T-helper 9 cell (primary cell): ENCODE data around the gene SH3BP2.

Experiments
- DNase-seq: peaks from one replicate; pipeline ENCODE4 v3.0.0-alpha.2; 2020

SH3BP2 gene

DNA sequence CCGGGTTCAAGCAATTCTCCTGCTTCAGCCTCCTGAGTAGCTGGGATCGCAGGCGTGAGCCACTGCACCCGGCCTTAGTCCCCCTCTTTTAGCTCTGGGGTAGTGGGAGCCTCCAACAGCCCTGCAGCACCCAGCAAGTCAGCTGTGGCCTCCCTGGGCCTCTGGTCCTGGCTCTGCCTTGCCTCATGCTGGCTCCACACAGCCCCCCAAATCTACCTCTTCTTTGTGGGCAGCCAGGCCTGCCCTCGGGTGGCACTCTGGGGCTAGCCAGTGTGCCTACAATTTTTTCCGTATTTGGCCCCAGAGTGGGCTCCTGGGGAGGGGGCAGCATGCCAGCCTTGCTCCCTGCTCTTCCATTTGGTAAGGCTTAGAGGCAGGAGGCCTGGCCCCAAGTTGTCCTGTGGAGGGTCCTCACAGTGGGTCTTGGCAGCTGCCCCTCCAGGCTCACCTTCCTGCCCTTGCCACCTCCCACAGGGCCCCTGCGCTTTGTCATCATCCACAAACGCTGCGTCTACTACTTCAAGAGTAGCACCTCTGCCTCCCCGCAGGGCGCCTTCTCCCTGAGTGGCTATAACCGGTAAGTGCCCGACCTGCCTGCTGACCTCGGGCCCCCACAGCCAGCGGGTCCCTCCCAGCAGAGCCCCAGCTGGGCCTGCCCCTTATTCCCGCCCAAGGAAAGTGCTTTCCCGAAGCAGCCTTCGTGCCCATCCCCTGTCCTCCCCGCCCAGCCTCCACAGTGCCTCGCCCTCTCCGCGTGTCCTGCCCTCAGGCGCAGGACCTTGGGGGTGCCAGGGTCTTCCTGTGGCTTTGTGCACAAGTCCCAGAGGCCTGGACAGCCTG lies 29.8 kb downstream of the SH3BP2 start:
- no peak for DNase-seq

DNA sequence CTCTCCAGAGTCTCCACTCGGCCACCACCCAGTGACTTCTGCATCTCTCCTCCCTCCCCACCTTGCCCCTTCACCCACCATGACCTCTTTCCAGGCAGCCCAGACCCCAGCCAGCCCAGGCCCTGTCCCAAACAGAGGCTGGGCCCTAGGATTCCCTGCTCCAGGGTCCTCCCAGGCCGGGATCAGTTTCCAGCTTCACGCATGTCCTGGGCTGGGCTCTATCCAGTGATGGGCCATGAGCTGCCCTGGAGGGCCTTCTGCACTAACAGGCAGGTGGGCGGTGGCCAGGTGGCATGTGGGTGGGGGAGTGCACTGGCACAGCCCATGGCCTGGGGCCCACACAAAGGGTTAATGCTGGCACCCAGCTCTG lies 30.4 kb downstream of the SH3BP2 start:
- DNase-seq: no peak

DNA sequence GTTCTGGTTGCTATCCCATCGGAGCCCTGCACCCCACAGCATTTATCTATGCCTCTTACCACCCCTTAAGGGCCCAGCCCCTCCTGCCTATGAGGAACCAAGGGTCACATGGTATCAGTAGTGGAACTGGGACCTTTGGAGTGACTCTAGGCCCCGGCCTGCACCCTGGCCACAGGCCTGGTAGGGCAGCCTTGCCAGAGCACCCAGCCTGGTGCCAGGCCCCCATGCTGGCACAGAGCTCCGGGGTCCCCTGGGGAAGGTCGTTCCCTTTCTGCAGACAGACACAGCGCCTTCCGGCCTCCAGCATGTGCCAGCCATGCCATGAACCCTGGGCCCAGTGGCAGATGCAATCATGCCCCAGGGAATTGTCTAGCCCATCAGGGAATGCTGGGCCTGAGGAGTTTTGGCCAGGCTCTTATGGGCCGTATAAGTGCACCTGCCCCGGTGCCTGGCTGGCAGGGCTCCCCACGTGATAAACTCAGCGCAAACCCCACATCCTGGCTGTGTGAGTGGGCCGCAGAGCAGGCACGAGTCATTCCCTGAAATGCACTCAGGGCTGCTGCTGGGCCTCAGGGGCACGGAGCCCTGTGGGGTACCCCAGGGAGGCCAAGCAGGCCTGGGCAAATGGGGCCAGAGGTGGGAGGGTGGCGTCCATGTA lies 30.9 kb downstream of the SH3BP2 start:
- DNase-seq: no peak

DNA sequence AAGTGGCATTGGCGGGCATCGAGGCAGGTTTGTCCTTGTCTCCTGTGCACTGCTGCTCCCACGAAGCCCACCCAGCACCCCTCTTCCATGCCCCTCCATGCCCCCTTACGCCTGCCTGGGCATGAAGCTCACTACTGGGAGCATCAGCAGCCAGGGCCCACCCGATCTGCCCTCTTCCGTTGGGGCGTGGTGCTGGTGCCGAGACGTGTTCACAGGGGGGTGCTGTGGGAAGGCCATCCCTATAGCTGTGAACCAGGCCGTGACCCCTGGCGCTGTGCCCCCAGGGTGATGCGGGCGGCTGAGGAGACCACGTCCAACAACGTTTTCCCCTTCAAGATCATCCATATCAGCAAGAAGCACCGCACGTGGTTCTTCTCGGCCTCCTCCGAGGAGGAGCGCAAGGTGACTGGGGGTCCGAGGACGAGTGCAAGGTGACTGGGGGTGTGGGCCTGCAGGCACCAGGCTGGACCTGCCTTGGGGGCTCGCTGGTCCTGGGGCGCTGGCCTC lies 31.5 kb downstream of the SH3BP2 start:
- DNase-seq: no peak

DNA sequence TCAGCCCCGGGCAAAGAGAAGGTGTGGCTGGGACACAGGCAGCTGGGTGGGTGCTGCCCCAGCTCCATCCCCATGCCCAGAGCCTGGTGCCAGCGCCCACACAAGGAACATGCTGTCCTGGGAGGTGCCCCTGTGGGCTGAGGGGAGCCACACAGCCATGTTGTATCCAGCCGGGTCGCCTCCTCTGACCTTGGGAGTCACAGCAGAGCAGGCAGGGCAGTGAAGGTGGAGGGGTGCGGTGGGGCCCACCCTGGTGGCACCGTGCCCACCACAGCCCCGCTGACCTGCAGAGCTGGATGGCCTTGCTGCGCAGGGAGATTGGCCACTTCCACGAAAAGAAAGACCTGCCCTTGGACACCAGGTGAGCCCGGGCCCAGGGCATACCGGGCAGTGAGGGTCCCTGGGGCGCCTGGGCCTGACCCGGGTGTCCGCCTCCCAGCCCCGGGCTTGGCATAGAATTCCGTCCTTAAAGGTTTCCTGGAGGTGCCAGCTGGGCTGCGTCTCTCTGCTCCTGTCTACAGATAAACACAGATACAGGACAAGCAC lies 32.0 kb downstream of the SH3BP2 start:
- DNase-seq: no peak

DNA sequence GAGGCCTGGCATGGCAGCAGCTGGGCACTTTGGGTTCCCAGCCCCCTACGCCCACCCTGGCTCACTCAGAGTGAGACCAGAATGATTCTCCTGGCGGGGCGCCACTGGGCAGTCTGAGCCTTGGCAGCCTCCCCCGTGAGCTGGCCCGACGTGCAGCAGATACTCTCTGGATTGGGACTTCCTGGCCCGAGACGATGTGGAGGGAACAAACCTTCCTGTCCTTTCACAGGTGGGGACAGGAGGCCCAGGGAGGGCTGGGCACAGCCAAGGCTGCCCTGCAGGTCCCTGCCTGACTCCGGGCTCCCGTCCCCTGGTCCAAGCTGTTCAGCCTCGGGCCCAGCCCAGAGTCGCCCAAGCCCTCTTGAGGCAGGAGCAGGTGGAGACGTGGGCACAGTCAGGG lies 32.9 kb downstream of the SH3BP2 start:
- no peak for DNase-seq

DNA sequence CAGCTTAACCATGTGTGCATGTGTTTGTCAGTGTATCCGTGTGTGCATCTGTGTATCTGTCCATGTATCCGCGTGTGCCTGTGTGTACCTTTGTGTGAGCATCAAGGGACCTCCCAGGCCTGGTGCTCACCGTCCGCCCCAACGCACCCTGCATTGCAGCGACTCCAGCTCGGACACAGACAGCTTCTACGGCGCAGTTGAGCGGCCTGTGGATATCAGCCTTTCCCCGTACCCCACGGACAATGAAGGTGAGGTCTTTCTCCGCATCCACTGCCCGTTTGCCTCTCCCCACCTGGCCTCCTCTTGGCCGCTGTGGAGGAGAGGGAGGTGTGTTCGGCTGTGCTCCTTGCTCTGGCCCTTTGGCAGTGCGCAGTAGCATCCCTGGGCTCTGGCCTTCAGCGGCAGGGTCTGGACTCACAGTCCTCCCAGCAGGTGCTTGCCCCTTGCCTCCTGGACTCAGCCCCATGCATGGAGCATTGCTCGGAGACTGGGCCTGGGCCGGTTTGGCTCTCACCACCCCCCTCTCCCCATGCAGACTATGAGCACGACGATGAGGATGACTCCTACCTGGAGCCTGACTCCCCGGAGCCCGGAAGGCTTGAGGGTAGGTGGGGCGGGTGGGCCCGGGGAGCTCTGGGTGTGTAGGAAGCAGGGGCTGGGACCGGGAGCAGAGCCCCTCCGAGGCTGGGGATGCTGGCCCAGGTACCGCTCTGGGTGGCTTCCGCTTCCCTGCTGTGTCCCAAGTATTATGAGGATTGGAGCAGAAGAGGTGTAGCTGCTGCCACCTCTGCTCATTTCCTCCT lies 34.4 kb downstream of the SH3BP2 start:
- DNase-seq: no peak

DNA sequence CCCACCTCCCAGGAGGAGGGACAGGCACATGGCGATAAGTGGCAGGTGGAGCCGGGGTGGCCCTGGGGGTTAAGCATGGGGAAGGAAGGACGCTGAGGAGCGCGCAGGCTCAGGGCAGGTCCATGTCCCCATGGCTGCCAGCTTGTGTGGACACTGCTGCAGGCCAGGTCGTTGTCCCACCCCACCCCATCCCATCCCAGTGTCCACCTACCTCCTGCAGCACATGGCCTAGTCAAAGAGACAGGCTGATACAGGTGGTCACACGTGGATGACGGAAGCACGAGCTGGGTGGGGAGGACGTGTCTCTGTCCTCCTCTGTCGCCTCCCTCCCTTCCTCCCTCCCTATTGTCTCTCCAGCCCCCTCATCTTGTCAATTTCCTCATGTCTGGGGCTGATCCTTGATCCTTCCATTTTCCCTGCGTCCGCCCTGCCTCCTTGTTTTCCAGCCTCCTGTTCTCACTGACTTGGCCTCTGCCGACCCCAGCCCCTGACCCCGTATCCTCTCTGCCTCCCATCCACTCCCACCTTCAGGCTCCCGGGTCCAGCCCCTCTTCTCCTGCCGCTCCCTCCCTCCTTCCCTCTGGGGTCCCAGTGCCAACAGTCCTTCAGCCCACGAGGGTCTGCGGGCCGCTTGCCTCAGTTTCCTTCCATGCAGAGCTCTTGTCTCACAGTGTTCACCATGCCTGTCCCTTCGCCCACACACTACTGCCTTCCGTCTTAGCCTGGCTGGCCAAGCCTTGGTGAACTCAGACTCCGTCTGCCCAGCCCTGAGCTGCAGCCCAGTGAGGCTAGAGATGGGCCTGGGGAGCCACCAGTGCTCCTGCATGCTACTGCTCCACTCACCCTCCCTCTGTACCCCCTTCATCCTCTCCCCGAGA lies 35.2 kb downstream of the SH3BP2 start:
- no peak for DNase-seq

DNA sequence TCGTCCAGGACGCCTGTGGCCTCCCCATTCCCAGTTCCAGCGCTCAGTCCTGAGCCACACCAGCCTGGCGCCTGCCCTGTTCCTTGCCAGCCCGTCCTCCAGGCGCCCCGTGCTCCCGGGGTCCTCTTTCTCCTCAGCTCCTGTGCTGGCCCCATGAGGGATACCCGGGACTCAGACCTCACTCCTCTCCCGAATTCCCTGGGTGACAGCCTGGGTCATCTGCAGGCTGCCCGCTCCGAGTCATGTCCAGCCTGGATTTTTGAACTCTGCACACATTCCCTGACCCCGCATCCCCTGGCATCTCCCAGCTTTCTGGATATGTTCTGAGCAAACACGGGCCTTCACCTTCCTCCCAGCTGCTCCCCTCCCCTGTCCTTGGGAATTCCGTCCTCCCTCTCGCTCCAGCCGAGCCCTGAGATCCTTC lies 35.9 kb downstream of the SH3BP2 start:
- DNase-seq: no peak

DNA sequence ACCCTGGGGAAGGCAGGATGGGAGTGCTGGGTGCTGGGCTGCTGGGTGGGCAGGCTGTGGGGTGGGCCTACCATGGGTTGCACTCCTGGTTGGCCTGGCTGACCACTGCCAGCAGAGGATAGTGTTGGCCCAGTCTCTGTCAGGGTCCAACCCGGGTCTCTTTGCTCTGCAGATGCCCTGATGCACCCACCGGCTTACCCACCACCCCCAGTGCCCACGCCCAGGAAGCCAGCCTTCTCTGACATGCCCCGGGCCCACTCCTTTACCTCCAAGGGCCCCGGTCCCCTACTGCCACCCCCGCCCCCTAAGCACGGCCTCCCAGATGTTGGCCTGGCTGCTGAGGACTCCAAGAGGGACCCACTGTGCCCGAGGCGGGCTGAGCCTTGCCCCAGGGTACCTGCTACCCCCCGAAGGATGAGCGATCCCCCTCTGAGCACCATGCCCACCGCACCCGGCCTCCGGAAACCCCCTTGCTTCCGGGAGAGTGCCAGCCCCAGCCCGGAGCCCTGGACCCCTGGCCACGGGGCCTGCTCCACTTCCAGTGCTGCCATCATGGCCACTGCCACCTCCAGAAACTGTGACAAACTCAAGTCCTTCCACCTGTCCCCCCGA lies 36.5 kb downstream of the SH3BP2 start:
- no peak for DNase-seq

DNA sequence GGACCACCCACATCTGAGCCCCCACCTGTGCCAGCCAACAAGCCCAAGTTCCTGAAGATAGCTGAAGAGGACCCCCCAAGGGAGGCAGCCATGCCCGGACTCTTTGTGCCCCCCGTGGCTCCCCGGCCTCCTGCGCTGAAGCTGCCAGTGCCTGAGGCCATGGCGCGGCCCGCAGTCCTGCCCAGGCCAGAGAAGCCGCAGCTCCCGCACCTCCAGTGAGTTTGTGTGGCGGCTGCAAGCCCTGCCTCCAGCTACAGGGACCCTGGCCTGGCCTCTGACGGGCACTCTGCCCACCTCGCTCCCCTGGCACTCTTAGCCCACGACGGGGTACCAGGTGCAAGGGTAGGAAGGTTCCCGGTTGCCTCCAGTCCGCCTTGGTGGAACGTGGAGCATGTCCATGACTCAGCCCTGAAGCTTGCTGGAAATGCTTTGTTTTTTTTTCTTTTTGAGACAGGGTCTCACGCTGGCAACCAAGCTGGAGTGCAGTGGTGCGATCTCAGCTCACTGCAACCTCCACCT lies 37.1 kb downstream of the SH3BP2 start:
- DNase-seq: no peak

DNA sequence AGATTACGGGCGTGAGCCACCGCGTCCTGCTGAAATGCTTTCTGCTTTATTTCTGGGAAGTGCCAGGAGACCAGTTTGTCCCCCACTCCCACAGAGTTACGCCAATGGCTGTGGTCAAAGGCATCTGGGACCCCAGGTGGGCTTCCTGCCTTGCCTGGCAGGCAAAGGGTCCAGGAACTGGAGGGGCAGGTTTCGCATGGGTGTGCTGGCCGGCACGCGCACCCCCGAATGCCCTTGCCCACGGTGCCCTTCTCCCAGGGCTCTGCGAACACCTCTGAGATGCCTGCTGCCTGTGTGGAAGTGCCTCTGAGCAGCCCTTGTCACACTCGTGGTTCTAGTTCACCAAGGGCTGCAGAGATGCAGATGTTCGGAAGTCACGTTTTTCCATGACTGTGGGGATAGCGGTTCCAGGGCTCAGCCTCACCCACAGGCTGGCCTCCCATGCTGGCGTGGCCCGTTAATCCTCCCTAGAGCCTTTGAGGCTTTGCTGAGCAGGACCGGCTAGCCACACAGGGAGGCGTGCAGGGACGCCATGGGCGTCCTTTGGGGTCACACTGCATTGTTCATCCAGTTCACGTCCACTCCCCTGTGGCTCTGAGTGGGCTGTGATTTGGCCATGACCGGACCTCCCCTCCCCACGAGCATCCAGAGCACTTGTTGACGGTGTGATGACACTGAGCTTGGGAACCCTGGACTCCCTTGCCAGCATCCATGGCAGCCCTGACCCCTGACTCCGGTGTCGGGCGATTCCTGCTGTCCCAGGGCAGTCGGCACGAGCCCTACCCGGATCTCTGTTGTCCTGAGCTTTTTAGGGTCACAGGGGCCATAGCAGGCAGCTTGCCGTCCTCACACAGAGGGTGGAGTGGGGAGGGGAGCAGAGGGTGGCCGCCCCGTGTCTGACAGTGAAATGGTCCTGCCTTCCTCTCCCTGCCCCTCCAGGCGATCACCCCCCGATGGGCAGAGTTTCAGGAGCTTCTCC lies 38.0 kb downstream of the SH3BP2 start:
- no peak for DNase-seq

DNA sequence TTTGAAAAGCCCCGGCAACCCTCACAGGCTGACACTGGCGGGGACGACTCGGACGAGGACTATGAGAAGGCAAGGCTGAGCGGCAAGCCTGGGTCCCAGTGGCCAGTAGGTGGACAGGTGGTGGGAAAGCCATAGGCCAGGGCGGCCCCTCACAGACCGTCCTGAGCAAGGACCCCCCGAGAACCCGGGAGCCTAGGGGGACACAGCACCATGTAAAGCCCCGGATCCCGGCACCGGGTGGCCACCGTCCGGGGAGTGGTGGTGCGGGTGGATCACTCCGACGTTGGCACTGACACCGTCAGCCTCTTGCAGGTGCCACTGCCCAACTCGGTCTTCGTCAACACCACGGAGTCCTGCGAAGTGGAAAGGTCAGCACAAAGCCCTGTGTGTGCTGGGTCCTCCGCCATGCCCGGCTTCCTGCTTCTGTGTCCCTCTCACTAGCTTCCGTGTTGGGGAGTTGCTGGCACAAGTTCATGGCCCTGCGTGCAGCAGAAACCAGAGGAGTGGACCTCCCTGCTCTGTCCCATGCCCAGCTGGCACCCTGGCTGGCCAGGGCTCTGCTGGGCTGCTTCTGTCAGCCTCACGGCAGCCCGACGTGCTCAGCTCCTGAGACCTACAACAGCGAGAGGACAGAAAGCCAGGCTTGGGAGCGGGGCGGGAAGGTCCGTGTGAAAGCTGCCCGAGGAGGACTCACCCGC lies 38.9 kb downstream of the SH3BP2 start:
- no peak for DNase-seq

DNA sequence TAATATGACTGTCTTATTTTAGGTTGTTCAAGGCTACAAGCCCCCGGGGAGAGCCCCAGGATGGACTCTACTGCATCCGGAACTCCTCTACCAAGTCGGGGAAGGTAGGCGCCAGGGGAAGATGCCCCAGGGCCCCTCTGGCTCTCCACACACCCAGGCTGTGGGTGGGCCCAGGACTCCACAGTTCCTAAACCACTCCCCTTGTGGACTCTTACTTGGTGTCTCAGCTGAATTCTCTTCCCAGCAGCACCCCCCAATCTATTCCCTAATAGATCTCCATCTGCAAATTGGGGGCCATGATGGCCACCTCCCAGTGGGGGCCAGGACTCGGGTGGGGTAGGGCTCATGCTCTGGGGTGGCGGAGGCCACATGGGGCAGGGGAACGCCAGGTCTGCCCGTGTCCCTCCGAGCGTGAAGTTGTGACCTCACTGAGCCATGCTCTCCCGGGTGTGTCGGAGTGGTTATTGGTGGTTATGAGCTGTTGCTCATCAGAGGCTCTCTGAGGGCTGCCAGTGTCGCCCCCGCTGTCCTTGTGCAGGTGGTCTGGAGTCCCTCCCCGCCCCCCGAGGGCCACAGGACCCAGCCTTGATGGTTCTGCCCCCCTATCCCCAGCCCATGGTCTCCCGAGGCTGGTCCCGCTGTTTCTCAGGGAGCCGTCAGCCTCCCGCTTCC lies 39.6 kb downstream of the SH3BP2 start:
- DNase-seq: no peak

DNA sequence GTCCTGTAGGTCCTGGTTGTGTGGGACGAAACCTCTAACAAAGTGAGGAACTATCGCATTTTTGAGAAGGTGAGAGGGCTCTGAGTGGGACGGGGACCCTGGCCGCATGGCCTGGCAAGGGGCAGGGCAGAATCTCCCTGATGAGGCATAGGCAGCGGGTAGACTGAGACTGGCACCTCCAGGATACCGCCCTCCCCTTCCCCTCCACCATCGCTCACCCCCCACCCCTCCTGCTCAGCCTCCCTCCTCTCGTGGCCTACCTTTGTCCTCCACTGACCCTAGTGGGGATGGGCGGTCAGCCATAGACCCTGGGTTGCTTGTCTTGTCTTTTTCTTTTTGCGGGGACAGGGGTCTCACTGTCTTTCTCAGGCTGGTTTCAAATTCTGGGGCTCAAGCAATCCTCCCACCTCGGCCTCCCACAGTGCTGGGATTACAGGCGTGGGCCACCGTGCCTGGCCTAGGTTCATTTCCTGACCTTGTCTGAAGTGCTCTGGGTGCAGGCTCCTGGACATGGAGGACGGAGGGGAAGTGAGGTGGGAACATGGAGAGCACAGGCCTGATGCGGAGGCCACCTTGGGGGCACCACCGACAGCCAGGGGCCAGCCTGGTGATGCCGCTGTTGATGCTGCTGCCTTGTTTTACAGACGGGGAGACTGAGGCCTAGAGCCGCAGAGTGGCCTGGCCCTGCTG lies 40.2 kb downstream of the SH3BP2 start:
- no peak for DNase-seq

DNA sequence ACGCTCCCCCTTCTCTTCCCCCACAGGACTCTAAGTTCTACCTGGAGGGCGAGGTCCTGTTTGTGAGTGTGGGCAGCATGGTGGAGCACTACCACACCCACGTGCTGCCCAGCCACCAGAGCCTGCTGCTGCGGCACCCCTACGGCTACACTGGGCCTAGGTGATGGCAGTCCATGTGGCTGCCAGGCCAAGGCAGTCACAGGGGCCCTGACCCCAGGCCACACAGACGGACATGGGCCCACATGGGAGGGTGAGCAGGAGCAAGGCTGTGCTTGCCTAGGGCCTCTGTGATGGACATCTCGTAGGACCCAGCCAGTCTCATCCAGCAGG lies 40.8 kb downstream of the SH3BP2 start:
- DNase-seq: no peak

DNA sequence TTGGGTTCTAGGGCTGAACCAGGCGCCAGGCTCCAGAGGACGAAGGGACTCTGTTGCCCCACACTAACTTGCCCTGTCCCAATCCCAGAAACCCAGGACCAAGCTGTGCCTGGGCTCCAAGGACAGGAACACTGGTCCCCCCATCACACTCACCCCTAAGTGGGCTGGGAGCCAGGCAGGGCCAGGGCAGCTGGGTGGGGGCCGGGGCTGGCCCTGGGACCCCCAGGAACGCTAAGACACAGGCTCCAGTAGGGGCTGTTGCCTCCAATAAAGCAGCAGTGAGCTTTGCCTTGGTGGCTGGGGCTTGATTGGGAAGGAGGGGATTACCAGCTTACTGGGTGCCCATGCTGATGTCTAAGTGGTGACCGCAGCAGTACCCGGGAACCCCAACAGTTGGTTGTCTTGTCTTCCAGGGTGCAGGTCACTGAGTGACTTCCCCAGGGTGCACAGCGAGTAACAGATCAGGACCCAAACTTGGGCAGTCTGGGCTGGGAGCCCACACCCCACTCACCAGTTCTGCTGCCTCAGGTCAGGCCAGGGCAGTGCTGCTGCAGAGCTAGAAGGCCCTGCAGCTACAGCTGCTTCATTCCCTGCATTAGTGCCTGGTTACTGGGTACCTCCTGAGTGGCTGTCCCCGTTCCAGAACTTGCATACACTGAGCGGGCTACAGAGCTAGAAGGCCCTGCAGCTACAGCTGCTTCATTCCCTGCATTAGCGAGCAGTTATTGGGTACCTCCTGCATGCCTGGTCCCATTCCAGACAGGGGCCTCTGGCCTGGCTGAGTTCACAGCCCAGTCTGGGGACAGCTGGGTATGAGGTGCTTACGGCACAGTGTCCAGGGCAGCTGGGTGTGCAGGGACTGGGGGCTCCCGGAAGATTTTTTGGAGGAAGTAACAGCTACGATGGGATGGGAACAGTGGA lies 41.4 kb downstream of the SH3BP2 start:
- no peak for DNase-seq
